ENCODE data around the gene ADAM17.
"Not testable (repeated sequence)": the region's sequence is repeated elsewhere in the genome, so short reads cannot be mapped to it uniquely, and the experiment has no call there.

Gene ADAM17

DNA sequence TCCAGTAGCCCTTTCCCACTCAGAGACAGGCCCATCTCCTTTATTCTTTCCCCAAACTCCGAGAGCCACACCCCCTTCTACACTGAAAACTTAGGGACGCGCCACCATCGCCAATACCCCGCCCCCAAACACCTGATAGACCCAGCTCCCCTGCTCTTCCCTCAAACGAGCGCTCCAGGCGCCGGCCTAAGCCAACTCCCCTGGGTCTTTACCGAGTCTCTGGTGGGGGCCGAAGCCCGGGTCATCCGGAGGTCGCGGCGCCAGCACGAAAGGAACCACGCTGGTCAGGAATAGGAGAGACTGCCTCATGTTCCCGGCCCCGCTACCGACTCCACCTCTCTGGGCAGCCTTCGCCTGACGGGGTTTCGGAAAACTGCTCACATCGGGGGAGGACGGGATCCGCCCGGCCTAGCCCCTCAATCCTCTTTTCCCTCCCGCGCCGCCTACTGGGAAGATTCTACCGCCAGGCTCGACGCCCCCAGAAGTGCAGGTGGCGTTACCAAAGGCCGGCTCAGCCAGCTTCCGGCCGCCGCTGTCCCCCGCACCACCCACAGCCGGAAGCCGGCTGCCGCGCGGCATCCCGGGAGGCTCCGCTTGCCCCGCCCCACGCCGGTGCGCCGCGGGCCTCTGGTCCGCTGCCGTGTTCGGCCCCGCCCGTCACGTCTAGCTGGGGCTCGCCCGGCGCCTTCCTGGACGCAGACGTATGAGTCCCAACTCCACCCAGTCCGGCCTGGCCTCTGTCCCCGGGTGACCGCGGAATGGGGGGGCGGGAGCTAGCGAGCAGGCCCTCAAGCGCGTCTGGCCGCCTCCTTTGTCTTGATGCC, at the start of gene ADAM17:
Gene ADAM17 (minus strand): TSS at position 534 of the 824 bp plus-strand sequence. CDS start 225 bp downstream, at position 309.
- DNase-seq (ENCODE audit: low read depth, low spot score): peak; percentile 72

- DNase-seq (ENCODE audit: low read depth, low spot score): no peak
These were observed 46.8 kb upstream of the ADAM17 start for GRCh38 chr2:9602412-9602811.

- DNase-seq (ENCODE audit: low read depth, low spot score): no peak
These were observed 45.8 kb upstream of the ADAM17 start for GRCh38 chr2:9601397-9601796.

DNA sequence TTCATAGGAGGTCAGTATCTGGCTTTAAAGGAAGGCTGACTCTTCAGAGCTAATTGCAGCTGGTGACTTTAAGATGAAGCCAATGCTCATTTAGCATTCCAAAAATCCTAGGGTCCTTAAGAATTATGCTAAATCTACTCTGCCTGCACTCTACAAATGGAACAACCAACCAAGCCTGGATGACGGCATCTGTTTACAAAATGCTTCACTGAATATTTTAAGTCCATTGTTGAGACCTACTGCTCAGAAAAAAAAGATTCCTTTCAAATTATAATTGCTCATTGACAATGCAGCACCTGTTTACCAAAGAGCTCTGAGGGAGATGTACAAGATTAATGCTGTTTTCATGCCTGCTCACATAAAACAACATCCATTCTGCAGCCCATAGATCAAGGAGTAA, 43.8 kb upstream of the ADAM17 start:
- no peak for DNase-seq (ENCODE audit: low read depth, low spot score)

DNA sequence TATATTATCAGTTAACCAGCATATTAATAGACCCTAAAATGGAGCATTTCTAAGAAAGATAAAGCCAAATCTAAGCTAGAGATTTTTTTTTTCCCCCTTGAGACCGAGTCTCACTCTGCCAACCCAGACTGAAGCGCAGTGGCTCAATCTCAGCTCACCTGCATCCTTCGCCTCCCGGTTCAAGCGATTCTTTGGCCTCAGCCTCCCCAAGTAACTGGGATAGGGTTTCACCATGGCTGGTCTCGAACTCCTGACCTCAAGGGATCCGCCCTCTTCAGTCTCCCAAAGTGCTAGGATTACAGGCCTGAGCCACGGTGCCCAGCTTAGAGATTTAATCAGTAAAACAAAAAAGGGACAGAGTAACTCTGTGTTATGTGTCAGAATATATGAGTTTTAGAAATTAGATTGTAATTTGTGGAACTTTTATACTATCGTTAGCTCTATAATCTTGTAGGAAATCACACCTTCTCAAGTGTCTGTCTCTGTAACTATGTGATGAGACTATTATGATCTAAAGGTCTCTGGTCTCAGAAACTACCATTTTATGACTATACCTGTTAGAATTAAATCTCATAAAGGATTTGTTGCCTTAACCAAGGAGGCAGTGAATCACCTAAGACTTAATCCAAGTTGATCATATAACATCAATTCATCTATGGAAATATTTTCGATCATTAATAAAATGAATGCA, 41.1 kb upstream of the ADAM17 start:
- DNase-seq (ENCODE audit: low read depth, low spot score): no peak

DNA sequence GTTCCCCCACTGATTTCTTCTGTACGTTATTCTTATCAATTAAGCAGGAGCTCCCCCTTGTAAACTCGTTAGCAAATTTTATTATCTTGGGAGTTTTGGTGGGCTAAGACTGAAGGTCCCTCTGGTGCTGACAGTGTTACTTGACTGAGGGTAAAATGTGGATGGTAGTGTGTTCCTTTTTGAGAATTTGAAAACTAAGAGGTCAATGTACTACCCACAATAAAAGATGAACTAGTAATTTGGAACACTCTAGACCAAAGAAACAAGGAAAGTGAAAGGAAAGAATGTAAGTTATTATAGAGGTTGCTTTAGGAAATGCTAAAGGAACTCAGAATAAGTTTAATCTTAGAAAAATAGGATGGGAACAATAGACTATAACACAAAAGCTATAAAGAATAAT, 40.1 kb upstream of the ADAM17 start:
- DNase-seq (ENCODE audit: low read depth, low spot score): no peak

- not testable (repeated sequence) for DNase-seq (ENCODE audit: low read depth, low spot score)
These were observed 39.6 kb upstream of the ADAM17 start for GRCh38 chr2:9595256-9595655.

DNA sequence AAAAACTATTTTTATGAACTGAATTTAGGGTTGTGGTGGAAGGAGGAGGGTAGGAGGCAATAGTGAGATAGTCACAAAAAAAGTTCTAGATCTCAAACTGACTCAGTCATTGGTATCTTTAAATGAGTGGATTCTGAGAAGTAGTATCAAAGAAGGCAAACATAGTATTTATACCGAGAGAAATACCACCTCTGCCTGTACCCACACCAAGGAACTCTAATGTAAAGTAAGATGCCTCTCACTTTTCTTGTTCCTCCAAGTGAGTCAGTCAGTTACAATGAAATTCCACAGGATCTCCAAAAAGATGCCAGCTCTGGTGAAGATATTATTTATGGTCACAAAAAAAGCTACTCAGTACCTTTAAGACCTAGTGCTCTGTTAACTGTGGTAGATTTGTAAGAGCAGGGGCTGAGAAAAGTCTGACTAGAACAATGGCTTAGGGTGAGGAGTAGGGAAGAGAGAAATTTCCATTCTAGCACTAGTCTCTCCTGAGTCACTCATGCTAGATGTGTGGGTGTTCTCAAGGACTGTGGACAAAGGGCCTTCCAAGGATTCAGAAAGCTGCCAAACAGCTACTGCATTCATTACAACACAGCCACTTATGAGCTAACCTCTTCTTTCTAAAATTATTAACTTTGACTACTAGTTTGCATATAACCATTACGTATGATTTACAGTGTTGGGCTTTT, 38.9 kb upstream of the ADAM17 start:
- no peak for DNase-seq (ENCODE audit: low read depth, low spot score)

DNA sequence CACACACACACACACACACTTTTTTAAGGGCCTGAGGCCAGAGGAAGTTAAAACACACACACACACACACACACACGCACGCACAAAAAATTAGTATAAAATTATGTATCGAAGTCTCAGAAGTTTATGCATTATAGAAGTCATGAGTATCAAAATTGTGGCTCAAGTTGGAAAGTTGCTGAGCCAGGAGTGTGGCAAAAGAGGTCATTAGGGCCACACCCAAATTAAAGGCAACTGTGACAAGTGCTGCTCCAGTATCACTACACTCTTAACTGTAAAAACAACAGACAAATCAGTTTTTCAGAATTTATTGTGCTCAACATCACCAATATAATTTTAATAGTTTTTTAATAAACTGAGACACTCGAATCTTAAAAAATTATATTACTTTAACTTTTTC, 38.3 kb upstream of the ADAM17 start:
- DNase-seq (ENCODE audit: low read depth, low spot score): no peak

DNA sequence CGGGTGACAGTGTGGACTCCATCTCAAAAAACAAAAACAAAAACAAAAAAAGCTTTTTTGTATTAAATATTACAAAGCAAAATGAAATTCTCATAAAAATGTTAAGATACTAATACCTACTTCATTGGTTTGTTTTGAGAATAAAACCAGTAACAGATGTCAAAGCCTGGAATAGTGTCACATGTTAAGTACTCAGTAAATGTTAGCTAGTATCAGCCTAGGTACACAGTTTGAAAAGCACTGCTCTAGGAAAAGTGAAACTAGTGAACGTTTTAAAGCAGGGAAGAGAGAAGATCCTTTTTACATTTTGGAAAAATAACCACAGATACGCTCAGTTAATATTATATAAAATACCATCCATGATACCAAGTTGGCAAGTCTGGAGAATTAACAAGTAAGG, 37.1 kb upstream of the ADAM17 start:
- DNase-seq (ENCODE audit: low read depth, low spot score): no peak

DNA sequence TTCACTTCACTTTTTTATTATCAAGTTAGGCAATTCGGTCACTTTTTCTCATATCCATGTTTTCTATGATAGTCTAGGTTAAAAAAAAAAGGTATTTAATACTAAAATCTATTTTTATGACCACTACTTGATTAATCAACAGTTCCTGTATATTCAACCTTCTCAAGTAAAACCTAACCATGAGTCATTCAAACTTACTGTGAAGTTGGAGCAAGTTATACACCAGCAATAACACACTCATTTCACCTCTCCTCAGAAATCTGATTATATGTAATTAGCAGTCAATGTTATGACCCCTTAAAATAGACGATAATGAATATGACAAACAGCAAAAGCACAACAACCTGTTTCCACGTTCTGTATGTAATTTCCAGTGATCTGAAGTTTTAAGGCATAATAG, 35.0 kb upstream of the ADAM17 start:
- no peak for DNase-seq (ENCODE audit: low read depth, low spot score)

- no peak for DNase-seq (ENCODE audit: low read depth, low spot score)
These were observed 30.8 kb upstream of the ADAM17 start for GRCh38 chr2:9586465-9586864.

DNA sequence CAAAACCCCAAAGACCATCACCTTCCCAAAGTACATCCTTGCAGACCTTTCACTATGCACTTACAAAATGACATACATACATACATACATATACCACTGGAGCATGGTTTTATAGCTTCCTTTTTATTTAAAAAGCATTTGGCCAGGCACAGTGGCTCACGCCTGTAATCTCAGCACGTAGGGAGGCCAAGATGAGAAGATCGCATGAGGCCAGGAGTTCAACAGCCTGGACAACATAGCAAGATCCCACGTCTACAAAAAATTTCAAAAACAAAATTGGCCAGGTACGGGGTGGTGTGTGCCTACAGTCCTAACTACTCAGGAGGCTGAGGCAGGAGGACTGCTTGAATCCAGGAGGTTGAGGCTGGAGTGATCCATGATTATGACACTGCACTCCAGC, 29.9 kb upstream of the ADAM17 start:
- DNase-seq (ENCODE audit: low read depth, low spot score): no peak

GRCh38 chr2:9584902-9585301, 29.3 kb upstream of the ADAM17 start:
- not testable (repeated sequence) for DNase-seq (ENCODE audit: low read depth, low spot score)

GRCh38 chr2:9582624-9583023, 27.0 kb upstream of the ADAM17 start:
- no peak for DNase-seq (ENCODE audit: low read depth, low spot score)

DNA sequence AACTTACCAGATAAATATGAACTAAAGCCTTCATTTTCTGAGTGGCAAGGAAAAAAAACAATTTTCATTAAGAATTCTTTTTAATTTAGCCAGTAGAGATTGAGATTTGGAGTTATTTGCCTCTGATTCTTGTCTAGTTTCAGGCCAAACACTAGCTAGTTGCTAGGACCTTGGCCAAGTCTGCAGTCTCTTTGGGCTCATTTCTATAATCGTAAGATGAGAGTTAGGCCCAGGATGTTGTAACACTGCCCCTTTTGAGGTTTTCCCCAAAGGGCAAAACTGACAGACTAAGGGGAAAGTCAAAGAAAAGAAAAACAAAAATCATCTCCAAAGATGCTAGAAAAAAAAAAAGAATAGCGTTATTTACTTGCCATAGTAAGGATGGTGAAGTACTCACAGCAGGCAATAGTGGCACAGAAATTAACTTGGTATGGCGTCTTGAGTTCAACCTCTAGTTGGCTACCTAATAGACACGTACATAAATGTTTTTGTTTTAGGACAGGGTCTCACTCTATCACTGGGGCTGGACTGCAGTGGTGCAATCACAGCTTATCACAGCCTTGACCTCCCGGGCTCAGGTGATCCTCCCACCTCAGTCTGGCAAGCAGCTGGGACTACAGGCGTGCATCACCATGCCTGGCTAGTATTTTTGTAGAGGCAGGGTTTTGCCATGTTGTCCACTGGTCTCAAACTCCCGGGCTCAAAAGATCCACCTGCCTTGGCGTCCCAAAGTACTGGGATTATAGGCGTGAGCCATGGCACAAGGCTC, 23.0 kb upstream of the ADAM17 start:
- DNase-seq (ENCODE audit: low read depth, low spot score): no peak

DNA sequence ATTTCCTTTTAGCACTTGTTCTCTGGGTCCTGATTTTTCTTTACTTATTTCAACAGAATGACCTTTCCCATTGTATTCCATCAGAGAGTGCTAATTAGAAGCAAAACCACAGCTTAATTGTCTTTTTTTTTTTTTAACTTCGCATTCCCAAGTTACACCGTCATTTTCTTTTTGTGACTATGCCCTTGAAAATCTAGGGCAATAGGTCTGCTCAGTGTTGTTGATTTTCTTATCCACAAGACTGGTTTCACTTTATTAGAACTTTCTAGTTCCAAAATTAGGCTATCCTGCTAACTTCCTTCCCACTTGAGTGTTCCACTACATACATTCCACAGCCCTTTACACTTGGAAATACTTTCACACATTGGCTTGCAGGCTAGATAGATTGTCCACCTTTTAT, 18.7 kb upstream of the ADAM17 start:
- DNase-seq (ENCODE audit: low read depth, low spot score): no peak

GRCh38 chr2:9573840-9574239, 18.2 kb upstream of the ADAM17 start:
- no peak for DNase-seq (ENCODE audit: low read depth, low spot score)

- DNase-seq (ENCODE audit: low read depth, low spot score): no peak
These were observed 17.5 kb upstream of the ADAM17 start for GRCh38 chr2:9573013-9573720.

DNA sequence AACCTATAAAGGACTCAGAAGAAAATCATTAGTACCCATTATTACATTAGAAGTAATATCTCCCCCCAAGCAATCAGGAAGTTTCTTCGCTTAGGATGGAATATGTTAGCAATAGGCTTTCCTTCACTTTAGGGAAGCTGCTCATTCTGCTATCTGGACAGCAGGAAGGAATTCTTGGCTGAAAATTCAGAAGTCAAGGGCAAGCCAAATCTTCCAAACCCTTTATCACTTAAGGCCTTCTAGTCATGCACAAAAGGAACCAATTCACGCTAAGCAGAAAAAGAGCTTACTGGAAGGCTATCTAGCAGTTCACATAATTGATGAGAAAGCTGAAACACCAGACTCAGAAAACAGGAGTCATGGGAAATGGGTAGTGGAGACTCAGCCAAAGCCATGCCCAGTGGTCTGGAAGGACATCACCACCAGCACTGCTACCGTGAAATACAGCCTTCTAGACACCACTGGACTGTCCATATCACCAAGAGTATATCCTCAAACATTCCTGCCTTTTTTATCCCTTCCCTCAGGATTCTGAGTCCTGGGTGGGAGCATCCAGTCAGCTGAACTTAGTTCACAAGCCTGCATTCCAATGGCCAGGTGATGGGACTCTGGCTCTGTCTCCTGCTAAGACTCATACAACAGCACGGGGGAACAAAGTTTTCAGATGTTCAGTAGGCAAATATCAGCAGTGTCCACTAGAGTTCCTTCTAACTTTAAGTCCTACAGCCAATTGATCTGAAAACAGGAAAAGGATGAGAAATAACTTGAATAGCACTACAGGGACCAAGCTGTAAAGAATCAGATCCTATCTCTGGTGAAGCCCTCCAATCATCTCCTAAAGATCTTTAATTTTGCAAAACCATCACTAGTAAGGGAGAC, 14.8 kb upstream of the ADAM17 start:
- no peak for DNase-seq (ENCODE audit: low read depth, low spot score)
